ENCODE results near the gene EMX2.
A peak's percentile ranks its signal among the peaks of the same experiment; 100 is the strongest.
"Not testable (repeated sequence)": the region's sequence is repeated elsewhere in the genome, so short reads cannot be mapped to it uniquely, and the experiment has no call there.

Gene EMX2

GRCh38 chr10:117542706-117543224, at the start of gene EMX2:
Gene EMX2 (plus strand): TSS chr10:117542746. CDS start chr10:117543268, 522 bp downstream.
- DNase-seq, result no peak

- DNase-seq, result no peak
These were observed 46.5 kb upstream of the EMX2 start for GRCh38 chr10:117496031-117496430.

GRCh38 chr10:117496616-117497028, 45.9 kb upstream of the EMX2 start:
- DNase-seq, result peak; percentile 64

GRCh38 chr10:117497736-117498135, 44.8 kb upstream of the EMX2 start:
- DNase-seq, result no peak

- no peak for DNase-seq
These were observed 43.1 kb upstream of the EMX2 start for GRCh38 chr10:117499248-117500105.

- no peak for DNase-seq
These were observed 42.1 kb upstream of the EMX2 start for GRCh38 chr10:117500456-117500855.

GRCh38 chr10:117501460-117502035, 41.0 kb upstream of the EMX2 start:
- no peak for DNase-seq

- no peak for DNase-seq
These were observed 39.9 kb upstream of the EMX2 start for GRCh38 chr10:117502421-117503243.

- peak; percentile 5 for DNase-seq
These were observed 39.0 kb upstream of the EMX2 start for GRCh38 chr10:117503244-117504205.

- DNase-seq, result no peak
These were observed 38.0 kb upstream of the EMX2 start for GRCh38 chr10:117504562-117504961.

- DNase-seq, result not testable (repeated sequence)
These were observed 35.5 kb upstream of the EMX2 start for GRCh38 chr10:117507081-117507480.

GRCh38 chr10:117509573-117509972, 33.0 kb upstream of the EMX2 start:
- no peak for DNase-seq

GRCh38 chr10:117511601-117512390, 30.8 kb upstream of the EMX2 start:
- DNase-seq, result no peak

- no peak for DNase-seq
These were observed 27.6 kb upstream of the EMX2 start for GRCh38 chr10:117514971-117515370.

GRCh38 chr10:117516681-117517080, 25.9 kb upstream of the EMX2 start:
- no peak for DNase-seq

- no peak for DNase-seq
These were observed 24.3 kb upstream of the EMX2 start for GRCh38 chr10:117518246-117518645.

GRCh38 chr10:117519286-117519685, 23.3 kb upstream of the EMX2 start:
- DNase-seq, result no peak

GRCh38 chr10:117519879-117520278, 22.7 kb upstream of the EMX2 start:
- DNase-seq, result no peak

GRCh38 chr10:117530791-117531190, 11.8 kb upstream of the EMX2 start:
- DNase-seq, result no peak

- no peak for DNase-seq
These were observed 11.1 kb upstream of the EMX2 start for GRCh38 chr10:117531371-117532002.

- no peak for DNase-seq
These were observed 10.6 kb upstream of the EMX2 start for GRCh38 chr10:117532003-117532385.

Measured in MV-4-11 (cell line).